Measurements from ENCODE around the gene MZF1. TPM values are rescaled to one million over a fixed set of nuclear protein-coding genes. Genes with fewer than 3 reads are reported as not detected.

Gene MZF1
- total RNA-seq, 4 donors from 2014 or later = 26.5 to 41.5 (median 30.0) TPM

DNA sequence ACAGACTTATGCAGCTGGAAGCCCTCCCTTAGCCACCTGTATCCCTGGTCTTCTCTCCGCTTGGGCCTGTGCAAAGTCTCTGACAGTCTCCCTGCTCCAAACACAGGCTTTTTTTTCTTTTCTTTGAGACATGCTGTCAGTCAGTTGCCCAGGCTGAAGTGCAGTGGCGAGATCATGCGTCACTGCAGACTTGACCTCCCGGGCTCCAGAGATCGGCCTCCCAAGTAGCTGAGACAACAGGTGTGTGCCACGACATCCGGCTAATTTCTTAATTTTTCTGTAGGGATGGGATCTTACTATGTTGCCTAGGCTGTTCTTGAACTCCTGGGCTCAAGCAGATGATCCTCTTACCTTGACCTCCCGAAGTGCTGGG is 1.6 kb downstream of the MZF1 start:
- Histone ChIP-seq H3K9me3 (no peaks in the 10 kb centered on the region), H3K4me3 (no peak overlapping the region), H3K27me3 (no peaks in the 10 kb centered on the region), H3K36me3 (no peaks in the 10 kb centered on the region), H3K27ac (no peak overlapping the region), H3K4me1 (no peaks in the 10 kb centered on the region)
- peak in 1 of 2 donors; percentile 16 for DNase-seq
- TF ChIP-seq, protein P1, sequence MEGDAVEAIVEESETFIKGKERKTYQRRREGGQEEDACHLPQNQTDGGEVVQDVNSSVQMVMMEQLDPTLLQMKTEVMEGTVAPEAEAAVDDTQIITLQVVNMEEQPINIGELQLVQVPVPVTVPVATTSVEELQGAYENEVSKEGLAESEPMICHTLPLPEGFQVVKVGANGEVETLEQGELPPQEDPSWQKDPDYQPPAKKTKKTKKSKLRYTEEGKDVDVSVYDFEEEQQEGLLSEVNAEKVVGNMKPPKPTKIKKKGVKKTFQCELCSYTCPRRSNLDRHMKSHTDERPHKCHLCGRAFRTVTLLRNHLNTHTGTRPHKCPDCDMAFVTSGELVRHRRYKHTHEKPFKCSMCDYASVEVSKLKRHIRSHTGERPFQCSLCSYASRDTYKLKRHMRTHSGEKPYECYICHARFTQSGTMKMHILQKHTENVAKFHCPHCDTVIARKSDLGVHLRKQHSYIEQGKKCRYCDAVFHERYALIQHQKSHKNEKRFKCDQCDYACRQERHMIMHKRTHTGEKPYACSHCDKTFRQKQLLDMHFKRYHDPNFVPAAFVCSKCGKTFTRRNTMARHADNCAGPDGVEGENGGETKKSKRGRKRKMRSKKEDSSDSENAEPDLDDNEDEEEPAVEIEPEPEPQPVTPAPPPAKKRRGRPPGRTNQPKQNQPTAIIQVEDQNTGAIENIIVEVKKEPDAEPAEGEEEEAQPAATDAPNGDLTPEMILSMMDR (IDR thresholded peaks at IDR 0.05) = no peak
- TF ChIP-seq POLR2A (IDR thresholded peaks at IDR 0.05) = no peak
- intact Hi-C loops (cut with DNase I; ENCODE audit: low total_unique reads) = no loop called here

DNA sequence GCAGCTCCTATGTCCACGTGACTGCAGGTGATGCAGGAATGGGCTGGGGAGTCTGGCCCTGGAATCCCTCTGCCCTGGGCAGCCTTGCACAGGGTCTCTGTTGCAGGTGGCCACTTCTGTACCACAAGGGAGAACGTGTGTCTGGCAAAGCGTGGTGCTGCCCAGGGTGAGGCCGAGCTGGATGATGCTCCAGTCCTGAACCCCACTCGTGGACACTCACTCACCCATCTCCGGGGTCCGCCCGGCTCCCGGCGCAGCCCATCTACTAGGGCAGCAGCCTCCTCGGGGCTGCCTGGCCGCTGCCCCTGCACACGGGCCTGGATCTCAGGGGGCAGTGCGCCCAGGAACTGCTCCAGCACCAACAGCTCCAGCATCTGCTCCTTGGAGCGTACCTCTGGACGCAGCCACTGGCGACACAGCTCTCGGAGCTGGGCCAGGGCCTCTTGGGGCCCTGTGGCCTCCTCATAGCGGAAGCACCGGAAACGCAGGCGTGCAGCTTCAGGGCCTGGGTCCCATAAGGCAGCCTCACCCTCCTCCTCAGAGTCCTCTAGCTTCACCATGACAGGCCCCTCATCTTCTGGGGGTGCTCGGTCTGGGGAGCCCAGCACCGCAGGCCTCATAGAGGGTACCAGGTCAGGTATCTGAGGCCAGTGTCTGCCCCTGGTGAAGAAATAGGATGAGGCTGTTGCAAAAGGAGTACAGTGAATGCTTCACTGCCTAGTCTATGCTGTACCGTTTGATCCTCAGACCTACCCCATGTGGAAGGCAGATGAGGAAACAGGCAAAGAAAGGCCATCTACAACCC is 2.2 kb downstream of the MZF1 start:
- DNase-seq = peak; percentile 18 to 21
- no peaks in the 10 kb centered on the region for H3K27me3 ChIP-seq
- H3K27ac ChIP-seq = no peak overlapping the region
- no peak overlapping the region for H3K4me3 ChIP-seq
- intact Hi-C loops (cut with DNase I; ENCODE audit: low total_unique reads) = no loop called here
- no peaks in the 10 kb centered on the region for H3K4me1 ChIP-seq
- TF ChIP-seq, protein P1 (IDR thresholded peaks at IDR 0.05) = no peak
- no peak for TF ChIP-seq POLR2A (IDR thresholded peaks at IDR 0.05)
- H3K36me3 ChIP-seq = no peaks in the 10 kb centered on the region
- no peaks in the 10 kb centered on the region for H3K9me3 ChIP-seq

DNA sequence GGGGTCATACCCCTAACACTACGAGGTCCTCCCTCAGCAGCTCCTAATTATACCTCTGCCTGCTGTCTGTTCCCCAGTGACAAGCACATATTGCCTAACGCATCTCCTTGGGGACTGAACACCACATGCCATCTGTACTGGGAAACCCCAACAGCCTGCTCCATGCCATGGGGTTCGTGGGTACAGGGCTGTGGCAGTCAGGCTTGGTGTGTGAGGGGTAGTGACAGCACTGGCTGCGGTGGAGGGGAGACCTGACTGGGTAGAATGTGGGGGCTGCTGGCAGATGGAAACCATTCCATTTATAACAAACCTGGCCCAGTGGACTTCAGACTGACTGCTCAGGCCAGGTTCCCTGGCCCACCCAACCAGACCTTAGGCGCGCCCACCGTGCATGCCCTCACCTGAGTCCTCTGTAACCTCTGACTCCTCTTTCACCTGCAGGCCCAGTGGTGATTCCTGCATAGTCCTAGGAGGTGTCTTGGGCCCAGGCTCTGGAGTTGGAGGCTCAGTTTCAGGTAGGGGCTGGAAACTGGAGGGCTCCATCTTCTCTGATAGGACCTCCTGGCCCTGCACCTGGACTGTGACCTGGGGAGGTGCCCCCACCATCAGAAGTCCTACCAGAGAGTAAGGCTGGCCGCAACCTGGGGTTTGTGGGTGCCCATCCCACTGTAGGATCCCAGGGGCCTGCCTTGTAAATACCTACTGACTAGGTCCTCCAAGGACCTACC is 3.0 kb downstream of the MZF1 start:
- intact Hi-C loops (cut with DNase I; ENCODE audit: low total_unique reads) = no loop called here
- peak; percentile 14 for DNase-seq

DNA sequence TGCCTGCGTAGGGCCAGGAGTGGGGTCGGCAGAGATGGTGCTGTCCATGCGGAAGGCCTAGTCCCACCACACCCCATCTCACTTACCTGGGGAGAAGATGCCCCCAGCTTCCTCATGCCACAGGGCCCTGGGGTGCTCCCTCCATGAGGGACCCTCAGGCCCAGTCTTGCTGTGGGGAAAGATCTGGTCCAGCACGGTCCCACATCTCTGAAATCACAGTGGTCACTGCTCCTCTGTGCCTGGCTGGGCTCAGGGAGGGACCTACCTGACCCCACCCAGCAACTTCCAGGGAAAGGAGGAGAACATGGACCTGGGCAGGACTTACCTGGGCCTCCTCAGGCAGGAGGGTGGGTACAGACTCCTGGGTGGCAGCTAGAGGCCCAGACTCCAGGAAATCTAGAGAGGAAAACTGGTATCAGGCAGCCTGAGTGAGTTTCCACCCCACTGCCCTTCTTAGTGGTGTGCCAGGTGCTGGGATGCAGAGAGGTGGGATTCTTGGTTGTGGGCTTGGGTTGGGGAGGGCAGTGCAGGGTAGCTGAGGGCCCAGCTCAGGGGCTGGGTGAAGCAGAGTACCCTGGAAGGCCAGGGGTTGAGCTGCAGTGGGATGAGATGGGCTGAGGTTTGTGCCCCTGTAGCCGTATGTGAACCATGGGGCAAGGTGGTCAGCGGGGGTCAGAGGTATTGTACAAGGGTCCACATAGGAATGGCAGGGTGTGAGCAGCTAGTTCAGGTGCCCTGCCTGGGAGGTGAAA is 3.8 kb downstream of the MZF1 start:
- Histone ChIP-seq H3K27ac (no peak overlapping the region), H3K4me3 (no peak overlapping the region), H3K27me3 (no peaks in the 10 kb centered on the region), H3K9me3 (no peaks in the 10 kb centered on the region), H3K36me3 (no peaks in the 10 kb centered on the region), H3K4me1 (no peaks in the 10 kb centered on the region)
- intact Hi-C loops (cut with DNase I; ENCODE audit: low total_unique reads) = no loop called here
- TF ChIP-seq POLR2A (IDR thresholded peaks at IDR 0.05) = no peak
- TF ChIP-seq, protein P1 (IDR thresholded peaks at IDR 0.05) = no peak
- DNase-seq = peak; percentile 13 to 14

More for the DNA sequence above, 3.0 kb downstream of the MZF1 start:
- Histone ChIP-seq H3K4me3 (no peak overlapping the region), H3K27me3 (no peaks in the 10 kb centered on the region), H3K4me1 (no peaks in the 10 kb centered on the region), H3K27ac (no peak overlapping the region), H3K36me3 (no peaks in the 10 kb centered on the region), H3K9me3 (no peaks in the 10 kb centered on the region)
- TF ChIP-seq POLR2A (IDR thresholded peaks at IDR 0.05) = no peak
- TF ChIP-seq, protein P1 (IDR thresholded peaks at IDR 0.05) = no peak
